ENCODE results near the gene CBFA2T3. TPM values are rescaled to one million over a fixed set of nuclear protein-coding genes. Genes with fewer than 3 reads are reported as not detected.

The CBFA2T3 gene
- total RNA-seq, 1 experiment from 2014 or later: 2.9 TPM

GRCh38 chr16:88936008-88936555 is 40.9 kb downstream of the CBFA2T3 start:
- H3K9me3 Mint-ChIP-seq: no peaks in the 10 kb centered on the region
- Histone ChIP-seq H3K23ac (ENCODE audit: insufficient read length, low read depth, low read length) (no peak overlapping the region), H3K27me3 (ENCODE audit: insufficient read depth, low read length) (peaks cover 8% of the 10 kb centered on the region; the same call in 1 of the 2 replicates), H2BK5ac (ENCODE audit: insufficient read length, low read length) (no peak overlapping the region), H2AK5ac (ENCODE audit: insufficient read length, low read length) (no peak overlapping the region), H3K27ac (ENCODE audit: insufficient read length, low read depth, low read length) (no peak overlapping the region), H4K20me1 (ENCODE audit: control insufficient read depth, insufficient read depth, insufficient read length) (no peaks in the 10 kb centered on the region), H3K18ac (ENCODE audit: insufficient read length, low read depth, low read length) (no peak overlapping the region), H2BK20ac (ENCODE audit: low read depth, low read length, poor library complexity, severe bottlenecking) (no peak overlapping the region), H2AFZ (ENCODE audit: low read length) (no peak overlapping the region), H3K79me2 (ENCODE audit: insufficient read depth, low read length) (no peaks in the 10 kb centered on the region), H2BK120ac (ENCODE audit: low read depth, low read length, poor library complexity, severe bottlenecking) (no peak overlapping the region), H3K4ac (ENCODE audit: low read depth, low read length) (no peak overlapping the region), H3K23me2 (ENCODE audit: insufficient read length, low read depth, low read length, poor library complexity, severe bottlenecking) (peaks cover 4% of the 10 kb centered on the region), H2BK12ac (ENCODE audit: insufficient read length, low read depth, low read length) (no peak overlapping the region), H4K8ac (replicated peaks; ENCODE audit: insufficient read length, low read depth, low read length) (no peak overlapping the region), H3K4me2 (ENCODE audit: insufficient read depth, insufficient read length, low read length) (no peak overlapping the region), H3K79me1 (ENCODE audit: insufficient read depth, low read depth, low read length, poor library complexity, severe bottlenecking) (no peaks in the 10 kb centered on the region), H3K14ac (ENCODE audit: insufficient read depth, low read length) (no peak overlapping the region; the same call in 1 of the 2 replicates), H3K9me3 (ENCODE audit: control insufficient read depth, low read depth, low read length) (no peaks in the 10 kb centered on the region), H4K91ac (ENCODE audit: insufficient read length, low read depth, low read length) (no peak overlapping the region), H3K4me1 (ENCODE audit: insufficient read depth, low read length) (no peaks in the 10 kb centered on the region), H3T11ph (ENCODE audit: low read length) (no peak overlapping the region), H3K9ac (ENCODE audit: extremely low read depth, insufficient read length, low read length) (no peak overlapping the region), H2BK15ac (ENCODE audit: low read depth, low read length) (no peak overlapping the region), H3K56ac (ENCODE audit: insufficient read length, low read depth, low read length) (no peak overlapping the region), H4K5ac (ENCODE audit: insufficient read length, low read depth, low read length) (no peak overlapping the region)
- H3K4me3 Mint-ChIP-seq: no peak overlapping the region
- WGBS (ENCODE audit: extremely low coverage, insufficient read length, low lambda C conversion rate): no CpG with 5 or more reads among the region's 19 CpGs
- DNase-seq: peak; percentile 42
- TF ChIP-seq, protein P1, sequence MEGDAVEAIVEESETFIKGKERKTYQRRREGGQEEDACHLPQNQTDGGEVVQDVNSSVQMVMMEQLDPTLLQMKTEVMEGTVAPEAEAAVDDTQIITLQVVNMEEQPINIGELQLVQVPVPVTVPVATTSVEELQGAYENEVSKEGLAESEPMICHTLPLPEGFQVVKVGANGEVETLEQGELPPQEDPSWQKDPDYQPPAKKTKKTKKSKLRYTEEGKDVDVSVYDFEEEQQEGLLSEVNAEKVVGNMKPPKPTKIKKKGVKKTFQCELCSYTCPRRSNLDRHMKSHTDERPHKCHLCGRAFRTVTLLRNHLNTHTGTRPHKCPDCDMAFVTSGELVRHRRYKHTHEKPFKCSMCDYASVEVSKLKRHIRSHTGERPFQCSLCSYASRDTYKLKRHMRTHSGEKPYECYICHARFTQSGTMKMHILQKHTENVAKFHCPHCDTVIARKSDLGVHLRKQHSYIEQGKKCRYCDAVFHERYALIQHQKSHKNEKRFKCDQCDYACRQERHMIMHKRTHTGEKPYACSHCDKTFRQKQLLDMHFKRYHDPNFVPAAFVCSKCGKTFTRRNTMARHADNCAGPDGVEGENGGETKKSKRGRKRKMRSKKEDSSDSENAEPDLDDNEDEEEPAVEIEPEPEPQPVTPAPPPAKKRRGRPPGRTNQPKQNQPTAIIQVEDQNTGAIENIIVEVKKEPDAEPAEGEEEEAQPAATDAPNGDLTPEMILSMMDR (conservative IDR thresholded peaks at IDR 0.05): 0 out of 3 replicates have a peak, but pooled peaks have one; percentile 12
- H3K36me3 Mint-ChIP-seq (ENCODE audit: insufficient read depth in 1 of 3, low read depth in 3 of 3): no peaks in the 10 kb centered on the region
- peaks cover 35% of the 10 kb centered on the region for H3K27me3 Mint-ChIP-seq (ENCODE audit: low read depth)
- H3K4me1 Mint-ChIP-seq: no peaks in the 10 kb centered on the region
- no peak overlapping the region for H3K27ac Mint-ChIP-seq

Measured in H9 (cell line).